A673 (cell line): ENCODE results near the gene IDH2. TPM values are rescaled to one million over a fixed set of nuclear protein-coding genes. Genes with fewer than 3 reads are reported as not detected.

ENCODE experiments used
- BruUV-seq: library from RNA; stranded (reverse); fragments of 400-500 nt; replicated peaks from 2 replicates; lab custom pipeline; 2021; lab: Mats Ljungman, UMichigan
- CTCF ChIA-PET: fragments of 300-600 bp; sonication (Branson Sonifier 250); formaldehyde crosslinking; loops from one replicate; lab custom pipeline; 2022; ENCODE audit warnings: antibody characterized with exemption; lab: Charles Lee
- POLR2A ChIA-PET: fragments of 300-600 bp; sonication (Branson Sonifier 250); formaldehyde crosslinking; loops from one replicate; lab custom pipeline; 2022; ENCODE audit warnings: antibody characterized with exemption; ENCODE audit not compliant: low non-redundant PET; lab: Charles Lee
- DNase-seq: peaks from one replicate; pipeline ENCODE4 v3.0.0-alpha.2; 2015; ENCODE audit warnings: low spot score
- H3K27ac ChIP-seq: fragments of 200-600 bp; sonication (generic); 2 replicates; pipeline ENCODE4 v1.5.1; 2016; ENCODE audit warnings: mixed run types, low read depth, mild to moderate bottlenecking, mixed read lengths, antibody characterized with exemption, low read length; ENCODE audit not compliant: poor library complexity, severe bottlenecking
- H3K27me3 ChIP-seq: fragments of 200-600 bp; sonication (generic); replicated peaks from 2 replicates; pipeline ENCODE4 v1.6.1; 2017; ENCODE audit warnings: mixed run types, low read depth, mild to moderate bottlenecking, mixed read lengths, antibody characterized with exemption, low read length; ENCODE audit not compliant: insufficient read depth, poor library complexity
- H3K36me3 ChIP-seq: fragments of 200-600 bp; sonication (generic); 2 replicates; pipeline ENCODE4 v1.6.1; 2016; ENCODE audit warnings: mixed run types, mild to moderate bottlenecking, mixed read lengths, antibody characterized with exemption, low read length; ENCODE audit not compliant: insufficient read depth, poor library complexity, severe bottlenecking
- H3K4me1 ChIP-seq: fragments of 200-600 bp; sonication (generic); 2 replicates; pipeline ENCODE4 v1.6.1; 2017; ENCODE audit warnings: mixed run types, mild to moderate bottlenecking, mixed read lengths, antibody characterized with exemption, low read length; ENCODE audit not compliant: insufficient read depth, poor library complexity, severe bottlenecking
- H3K4me3 ChIP-seq: fragments of 200-600 bp; sonication (generic); 2 replicates; pipeline ENCODE4 v1.5.1; 2016; ENCODE audit warnings: low read depth, mixed run types, mild to moderate bottlenecking, mixed read lengths, low read length; ENCODE audit not compliant: poor library complexity, severe bottlenecking
- H3K9me3 ChIP-seq: fragments of 200-600 bp; sonication (generic); 2 replicates; pipeline ENCODE4 v1.6.1; 2016; ENCODE audit warnings: mixed run types, low read depth, mild to moderate bottlenecking, mixed read lengths, antibody characterized with exemption, low read length; ENCODE audit not compliant: poor library complexity, severe bottlenecking
- CTCF ChIP-seq: fragments of 300-800, 200-600 bp; sonication (generic); conservative IDR thresholded peaks from 2 replicates; pipeline ENCODE4 v1.5.1; 2017; ENCODE audit warnings: low read depth, mild to moderate bottlenecking, antibody characterized with exemption, low read length, moderate library complexity, mixed read lengths
- EZH2 ChIP-seq: fragments of 200-600 bp; sonication (generic); IDR thresholded peaks from 2 replicates; pipeline ENCODE4 v1.6.1; 2017; ENCODE audit warnings: borderline replicate concordance, low read depth, mild to moderate bottlenecking, mixed read lengths, antibody characterized with exemption, low read length; ENCODE audit not compliant: poor library complexity, severe bottlenecking
- intact Hi-C: fragments of 100-400 bp; cut with micrococcal nuclease; formaldehyde crosslinking; loops from one replicate; pipeline ENCODE4 v1.10.0; 2022; ENCODE audit not compliant: unreplicated experiment
- total RNA-seq: library from RNA; stranded (reverse); gene quantifications from 2 replicates; pipeline ENCODE4 v1.2.3, GENCODE V29; 2021

Gene IDH2
- total RNA-seq, 1 experiment from 2014 or later, result 99.0 TPM

GRCh38 chr15:90035095-90035839, 67.0 kb downstream of the IDH2 start:
- H3K36me3 ChIP-seq, result no peaks in the 10 kb centered on the region
- ChIA-PET POLR2A (no interaction called here), CTCF (no interaction called here)
- H3K27me3 ChIP-seq, result no peaks in the 10 kb centered on the region
- intact Hi-C loops, result no loop called here
- no peak overlapping the region for H3K4me3 ChIP-seq
- H3K9me3 ChIP-seq, result no peaks in the 10 kb centered on the region
- H3K27ac ChIP-seq, result peak overlapping the region; percentile 74
- no peak for TF ChIP-seq EZH2
- TF ChIP-seq CTCF, result no peak
- DNase-seq, result no peak
- peaks cover 44% of the 10 kb centered on the region for H3K4me1 ChIP-seq
- BruUV-seq, result no TSS peak

GRCh38 chr15:90033448-90033847, 68.8 kb downstream of the IDH2 start:
- Histone ChIP-seq H3K36me3 (no peaks in the 10 kb centered on the region), H3K9me3 (no peaks in the 10 kb centered on the region), H3K4me3 (no peak overlapping the region), H3K27ac (peak overlapping the region; percentile 74), H3K4me1 (peaks cover 44% of the 10 kb centered on the region), H3K27me3 (no peaks in the 10 kb centered on the region)
- BruUV-seq, result no TSS peak
- intact Hi-C loops, result no loop called here
- ChIA-PET POLR2A (no interaction called here), CTCF (no interaction called here)
- TF ChIP-seq EZH2, result no peak
- no peak for TF ChIP-seq CTCF
- no peak for DNase-seq

Other genes starting within 250 kb of the IDH2 start
- 32.0 and 35.2 TPM in 2 replicates for gene AP3S2, start 208.5 kb downstream of the IDH2 start, total RNA-seq
- 5.6 and 5.9 TPM in 2 replicates for gene ARPIN, start 189.5 kb downstream of the IDH2 start, total RNA-seq
- 25.2 and 27.3 TPM in 2 replicates for gene ZNF710, start 101.1 kb downstream of the IDH2 start, total RNA-seq
- 13.2 and 13.3 TPM in 2 replicates for gene SEMA4B, start 98.9 kb upstream of the IDH2 start, total RNA-seq
- gene CIB1, start 131.5 kb upstream of the IDH2 start, total RNA-seq, result 39.7 and 41.9 TPM in 2 replicates
- 4.7 and 5.2 TPM in 2 replicates for gene GDPGP1, start 131.7 kb upstream of the IDH2 start, total RNA-seq
- gene TTLL13, start 147.1 kb upstream of the IDH2 start, total RNA-seq, result 0.33 TPM in 1 of 2 replicates, not detected in the other
- 125 and 135 TPM in 2 replicates for gene NGRN, start 163.2 kb upstream of the IDH2 start, total RNA-seq
- 1.5 and 5.4 TPM in 2 replicates for gene ZNF774, start 249.8 kb upstream of the IDH2 start, total RNA-seq